DLD1 (cell line): Measurements from ENCODE around the gene MUS81.

Source experiments
- in situ Hi-C: cut with HindIII; loops from 2 replicates; pipeline ENCODE4 v1.10.0; 2017; ENCODE audit warnings: low sequenced_read_pairs

Gene MUS81

DNA sequence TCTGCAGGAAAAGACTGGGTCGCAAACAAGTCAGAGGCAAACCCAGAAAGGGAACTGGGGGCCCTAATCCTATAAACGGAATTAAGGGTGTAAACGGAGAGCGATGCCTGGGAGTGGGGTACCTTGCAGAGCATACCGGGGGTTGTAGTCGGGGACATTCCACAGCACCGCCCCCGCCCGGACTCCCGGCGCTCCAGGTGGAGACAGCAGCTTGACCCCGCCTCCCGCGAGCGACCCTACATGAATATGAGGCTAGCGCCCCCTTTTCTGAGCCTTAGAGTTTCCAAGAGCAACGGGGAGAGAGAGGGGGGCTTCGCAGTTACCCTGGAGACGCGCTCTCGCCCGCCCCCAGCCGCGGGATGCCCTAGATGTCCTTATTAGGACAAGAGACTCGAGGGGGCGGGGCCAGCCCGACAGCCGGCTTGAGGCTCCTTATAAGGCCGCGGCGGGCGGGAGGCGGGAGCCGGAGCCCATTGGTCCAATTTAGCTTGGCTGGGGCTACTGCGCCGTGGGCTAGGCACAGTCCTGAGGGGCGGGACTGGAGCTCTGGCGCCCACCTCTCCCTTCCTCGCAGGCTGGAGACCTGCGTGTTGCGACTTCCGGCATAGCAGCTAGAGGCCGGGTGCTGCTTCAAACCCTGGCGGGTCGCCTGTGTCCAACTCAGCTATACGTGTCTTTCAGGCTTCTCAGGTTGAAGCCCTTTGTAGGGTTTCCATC is 980 bp upstream of the MUS81 start:
- in situ Hi-C loops, result no loop called here

DNA sequence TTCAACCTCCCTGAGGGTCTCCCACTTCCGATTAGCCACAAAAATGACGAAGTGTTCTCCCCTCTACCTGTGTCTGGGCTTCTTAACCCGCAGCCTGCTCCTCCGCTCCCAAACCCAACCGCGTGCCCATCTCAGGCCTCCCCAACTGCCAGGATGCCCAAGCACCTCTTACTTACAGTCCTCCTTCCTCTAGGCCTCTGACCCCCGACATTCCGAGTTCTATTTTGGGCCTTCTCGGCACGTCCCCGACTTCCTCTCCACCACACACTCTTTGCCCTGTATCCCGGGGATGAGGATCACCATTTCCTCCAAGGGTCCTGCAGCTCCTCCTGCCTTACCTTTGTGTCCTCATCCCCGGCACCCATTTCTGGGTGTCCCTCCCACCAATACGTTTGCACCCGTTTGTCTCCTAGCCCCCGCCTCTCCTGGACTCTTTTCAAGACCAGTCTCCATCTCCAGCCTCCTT is 388 bp upstream of the MUS81 start:
- in situ Hi-C loops, result no loop called here

DNA sequence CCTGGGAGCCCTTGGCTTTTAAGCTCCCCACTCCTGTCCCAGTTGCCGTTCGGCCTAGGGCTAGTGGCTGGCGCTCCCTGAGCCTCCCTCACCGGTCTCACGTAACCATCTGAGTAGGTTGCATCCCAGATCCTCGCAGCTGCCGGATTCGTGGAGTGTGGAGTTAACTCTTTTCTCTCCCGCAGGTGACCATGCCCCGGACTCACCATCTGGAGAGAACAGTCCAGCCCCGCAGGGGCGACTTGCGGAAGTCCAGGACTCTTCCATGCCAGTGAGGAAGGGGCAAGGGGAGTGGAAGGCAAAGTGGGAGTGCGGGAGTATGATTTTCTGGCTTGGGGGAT is 902 bp downstream of the MUS81 start:
- in situ Hi-C loops, result no loop called here

DNA sequence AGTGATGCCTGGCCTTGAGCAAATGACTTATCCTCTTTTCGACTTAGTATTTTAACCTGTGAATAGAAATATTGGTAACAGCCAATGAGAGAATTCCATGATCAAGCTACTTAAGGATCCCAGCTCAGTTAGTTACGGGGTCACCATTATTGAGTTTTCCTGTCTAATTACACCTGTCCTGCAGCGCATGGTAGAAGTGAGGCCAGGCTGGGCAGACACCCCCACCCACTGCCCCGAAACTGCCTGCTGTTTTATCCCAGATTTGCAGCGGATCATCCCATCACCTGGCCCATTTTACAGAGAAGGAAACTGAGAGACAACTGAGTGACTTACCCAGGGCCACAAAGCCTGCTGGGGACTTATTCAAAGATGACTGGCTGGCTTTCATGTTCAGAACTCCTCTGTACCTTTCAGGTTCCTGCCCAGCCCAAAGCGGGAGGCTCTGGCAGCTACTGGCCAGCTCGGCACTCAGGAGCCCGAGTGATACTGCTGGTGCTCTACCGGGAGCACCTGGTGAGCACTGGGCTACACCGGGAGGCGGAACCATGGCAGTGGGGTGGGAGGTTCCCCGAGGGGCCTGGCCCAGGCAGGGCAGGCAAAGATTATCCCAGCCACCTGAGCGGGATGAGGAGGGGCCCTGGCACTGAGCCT is 1.4 kb downstream of the MUS81 start:
- in situ Hi-C loops, result no loop called here

DNA sequence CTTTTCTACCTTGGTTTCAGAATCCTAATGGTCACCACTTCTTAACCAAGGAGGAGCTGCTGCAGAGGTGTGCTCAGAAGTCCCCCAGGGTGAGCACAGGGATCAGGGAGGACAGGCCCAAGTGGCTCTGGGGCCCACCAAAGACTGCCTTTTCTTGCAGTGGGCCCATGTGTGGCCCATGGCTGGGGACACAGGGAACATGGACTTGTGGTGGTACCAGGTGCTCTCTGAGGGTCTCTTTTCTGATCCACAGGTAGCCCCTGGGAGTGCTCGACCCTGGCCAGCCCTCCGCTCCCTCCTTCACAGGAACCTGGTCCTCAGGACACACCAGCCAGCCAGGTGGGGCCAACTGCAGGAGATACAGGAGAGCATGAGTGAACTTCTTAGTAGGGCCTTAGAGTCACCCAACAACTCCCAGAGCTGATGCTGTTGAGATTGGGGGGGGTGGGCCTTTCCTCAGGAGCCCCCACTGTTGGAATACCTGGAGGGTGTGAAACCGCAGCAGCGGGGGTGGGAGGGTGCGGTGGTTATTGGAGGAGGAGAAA is 2.0 kb downstream of the MUS81 start:
- in situ Hi-C loops, result no loop called here

DNA sequence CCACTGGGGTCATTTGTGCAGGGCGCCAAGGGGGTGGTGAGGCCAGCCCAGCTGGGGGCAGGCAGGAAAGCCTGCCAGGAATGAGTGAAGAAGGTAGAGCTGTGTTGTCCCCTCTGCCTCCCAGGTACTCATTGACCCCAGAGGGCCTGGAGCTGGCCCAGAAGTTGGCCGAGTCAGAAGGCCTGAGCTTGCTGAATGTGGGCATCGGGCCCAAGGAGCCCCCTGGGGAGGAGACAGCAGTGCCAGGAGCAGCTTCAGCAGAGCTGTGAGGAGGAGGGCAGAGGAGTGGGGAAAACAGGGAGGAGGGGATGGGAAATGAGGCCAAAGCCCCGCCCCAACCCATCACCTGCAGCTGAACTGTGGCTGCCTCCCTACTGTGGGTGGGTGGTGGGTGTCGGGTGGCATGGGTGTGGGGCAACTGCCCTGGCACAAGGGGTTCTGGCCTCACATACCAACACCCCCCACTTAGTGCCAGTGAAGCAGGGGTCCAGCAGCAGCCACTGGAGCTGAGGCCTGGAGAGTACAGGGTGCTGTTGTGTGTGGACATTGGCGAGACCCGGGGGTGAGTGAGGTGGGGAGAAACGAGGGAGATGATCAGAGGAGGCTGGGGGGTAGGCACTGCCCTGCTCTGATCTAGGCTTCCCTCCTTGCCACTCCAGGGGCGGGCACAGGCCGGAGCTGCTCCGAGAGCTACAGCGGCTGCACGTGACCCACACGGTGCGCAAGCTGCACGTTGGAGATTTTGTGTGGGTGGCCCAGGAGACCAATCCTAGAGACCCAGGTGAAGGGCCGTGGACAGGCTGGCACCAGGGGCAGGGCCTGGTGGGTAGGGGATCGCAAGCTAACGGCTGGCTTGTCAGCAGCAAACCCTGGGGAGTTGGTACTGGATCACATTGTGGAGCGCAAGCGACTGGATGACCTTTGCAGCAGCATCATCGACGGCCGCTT is 3.0 kb downstream of the MUS81 start:
- in situ Hi-C loops, result no loop called here

DNA sequence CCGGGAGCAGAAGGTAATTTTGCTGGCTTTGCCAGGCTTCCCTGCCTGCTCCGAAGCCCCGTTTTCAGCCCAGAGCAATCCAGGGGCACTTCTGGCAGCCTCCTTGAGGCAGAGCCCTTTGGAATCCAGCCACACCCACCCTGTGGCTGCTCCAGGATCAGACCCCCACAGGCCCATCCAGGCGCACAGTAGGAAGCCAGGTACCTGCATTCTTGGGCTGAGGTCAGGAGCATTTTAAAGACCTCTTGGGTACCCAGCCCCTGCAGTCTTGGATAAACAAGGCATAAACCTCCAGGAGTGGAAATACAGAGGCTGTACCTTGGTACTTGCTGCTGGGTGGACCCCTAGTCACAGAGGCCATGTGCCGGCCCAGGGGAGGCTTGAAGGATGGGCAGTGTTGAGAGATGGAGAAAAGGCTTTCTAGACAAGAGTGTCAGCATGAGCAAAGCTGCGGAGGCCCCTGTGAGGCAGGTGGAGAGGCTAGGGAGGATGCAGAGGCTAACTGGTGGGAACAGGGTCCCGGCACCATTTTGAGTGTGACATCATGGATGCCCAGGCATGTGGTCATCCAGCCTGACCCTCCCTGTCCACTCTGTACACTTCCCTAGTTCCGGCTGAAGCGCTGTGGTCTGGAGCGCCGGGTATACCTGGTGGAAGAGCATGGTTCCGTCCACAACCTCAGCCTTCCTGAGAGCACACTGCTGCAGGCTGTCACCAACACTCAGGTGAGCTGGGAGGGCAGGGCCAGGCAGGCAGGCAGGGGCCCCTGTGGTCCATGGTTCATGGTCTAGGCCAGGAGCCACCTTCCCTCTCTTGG is 3.9 kb downstream of the MUS81 start:
- in situ Hi-C loops, result no loop called here

DNA sequence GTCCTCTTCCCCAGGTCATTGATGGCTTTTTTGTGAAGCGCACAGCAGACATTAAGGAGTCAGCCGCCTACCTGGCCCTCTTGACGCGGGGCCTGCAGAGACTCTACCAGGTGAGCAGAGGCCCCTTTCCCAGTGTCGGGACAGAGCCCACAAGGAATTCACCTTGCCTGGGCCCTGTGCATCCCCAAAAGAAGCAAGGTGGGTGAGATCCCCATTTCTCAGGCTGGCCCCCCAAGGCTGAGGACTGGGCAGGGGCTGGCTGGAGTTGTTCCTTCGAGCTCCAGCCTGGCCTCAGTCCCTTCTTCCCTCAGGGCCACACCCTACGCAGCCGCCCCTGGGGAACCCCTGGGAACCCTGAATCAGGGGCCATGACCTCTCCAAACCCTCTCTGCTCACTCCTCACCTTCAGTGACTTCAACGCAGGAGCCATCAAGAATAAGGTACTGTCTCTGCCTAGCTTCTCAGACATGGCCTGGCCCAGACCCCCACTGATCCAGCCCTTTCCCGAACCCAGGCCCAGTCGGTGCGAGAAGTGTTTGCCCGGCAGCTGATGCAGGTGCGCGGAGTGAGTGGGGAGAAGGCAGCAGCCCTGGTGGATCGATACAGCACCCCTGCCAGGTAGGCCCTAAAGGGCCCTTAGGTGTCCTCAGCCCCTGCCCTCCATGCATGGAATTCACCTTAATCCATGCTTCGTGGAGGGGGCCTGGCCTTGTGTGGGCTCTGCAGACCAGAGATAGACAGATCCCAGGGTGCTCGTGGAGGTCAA is 4.7 kb downstream of the MUS81 start:
- in situ Hi-C loops, result no loop called here

DNA sequence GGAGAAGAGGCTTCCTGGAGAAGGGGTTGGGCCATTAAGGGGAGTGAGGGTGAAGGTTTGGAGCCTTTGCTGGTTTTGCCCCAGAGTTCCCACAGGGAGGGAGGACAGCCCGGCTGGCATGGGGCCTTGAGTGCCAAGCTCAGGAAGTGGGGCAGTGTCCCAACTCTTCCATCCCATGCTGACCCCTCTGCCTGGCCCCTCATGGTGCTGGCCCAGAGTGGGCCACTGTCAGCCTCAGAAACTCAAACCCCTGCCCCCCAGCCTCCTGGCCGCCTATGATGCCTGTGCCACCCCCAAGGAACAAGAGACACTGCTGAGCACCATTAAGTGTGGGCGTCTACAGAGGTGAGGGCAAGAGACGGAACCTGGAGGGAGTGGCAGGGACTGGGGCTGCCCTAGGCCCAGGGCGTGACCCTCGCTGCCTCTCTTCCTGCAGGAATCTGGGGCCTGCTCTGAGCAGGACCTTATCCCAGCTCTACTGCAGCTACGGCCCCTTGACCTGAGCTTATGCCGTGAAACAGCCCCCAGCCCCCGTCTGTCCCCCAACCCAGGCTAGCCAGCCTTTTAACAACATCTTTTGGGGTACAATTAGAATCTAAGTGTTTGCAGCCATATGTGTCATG is 5.4 kb downstream of the MUS81 start:
- in situ Hi-C loops, result no loop called here

DNA sequence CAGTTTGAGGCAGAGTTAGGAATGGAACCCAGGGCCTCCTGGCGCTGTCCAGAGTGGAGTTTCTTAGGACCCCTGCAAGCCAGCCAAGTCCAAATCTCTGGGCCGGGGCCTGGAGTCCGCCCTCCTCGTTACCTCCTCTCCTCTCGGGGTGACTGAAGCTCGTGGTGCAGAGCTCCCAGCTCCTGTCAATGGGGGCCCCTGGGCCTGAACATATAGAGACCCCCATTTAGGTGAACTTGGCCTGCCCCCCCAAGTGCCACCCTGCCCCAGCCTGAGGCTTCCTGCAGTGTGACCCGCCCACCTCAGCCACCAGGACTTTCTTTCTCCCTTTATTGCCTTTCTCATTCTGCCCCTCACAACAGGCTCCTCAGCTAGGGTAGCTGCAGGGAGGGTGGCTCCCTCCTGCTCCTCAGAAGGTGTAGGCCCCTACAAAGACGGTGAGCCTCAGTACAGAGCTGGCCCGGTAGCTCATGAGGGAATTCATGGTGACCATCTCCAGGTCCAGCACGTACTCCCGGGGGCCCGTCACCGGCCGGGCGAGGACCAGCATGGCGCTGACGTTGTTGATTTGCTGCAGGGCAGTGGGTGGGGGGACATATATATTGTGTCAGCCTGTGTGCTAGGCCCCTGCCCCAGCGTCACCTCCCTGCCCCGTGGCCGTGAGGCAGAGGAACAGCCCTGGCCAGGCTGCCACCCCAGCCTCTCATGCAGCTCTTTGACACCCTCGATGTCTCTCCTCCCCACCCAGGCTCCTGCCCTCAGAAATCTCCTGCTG is 6.5 kb downstream of the MUS81 start:
- in situ Hi-C loops, result no loop called here

DNA sequence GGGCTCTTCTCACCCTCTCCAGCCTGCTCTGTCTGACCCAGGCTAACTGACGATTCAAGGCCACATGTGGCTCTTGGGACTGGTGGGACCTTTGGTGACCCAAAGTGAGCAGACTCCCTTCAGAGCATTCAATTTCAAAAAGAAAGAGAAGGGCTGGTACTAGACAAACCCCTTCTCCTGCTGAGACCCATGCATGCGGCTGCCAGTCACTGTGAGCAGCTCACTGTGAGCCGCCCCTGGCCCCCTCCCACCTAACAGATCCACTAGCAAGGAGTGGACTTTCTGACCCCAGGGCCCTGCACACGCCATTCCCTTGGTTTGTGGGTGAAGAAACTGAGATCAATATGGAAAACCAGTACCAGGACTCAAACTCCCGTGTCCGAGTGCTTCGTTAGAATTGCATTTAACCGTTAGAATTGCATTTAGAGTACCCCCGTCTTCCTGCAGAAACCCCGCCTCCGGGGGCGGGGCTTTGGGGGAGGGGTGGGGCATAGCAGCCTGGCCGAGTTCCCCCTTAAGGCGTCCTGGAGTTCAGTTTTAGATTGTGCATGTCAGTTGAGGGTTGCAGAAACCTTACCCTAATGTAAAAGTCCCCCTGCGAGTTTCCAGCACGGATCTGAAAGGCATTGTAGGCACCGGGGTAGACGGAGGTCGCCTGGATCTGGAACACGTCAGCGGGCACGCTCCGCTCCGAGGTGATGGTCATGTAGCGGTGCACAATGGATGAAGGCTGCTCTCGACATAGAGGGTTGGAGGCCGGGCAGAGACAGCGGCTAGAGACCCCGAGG is 7.2 kb downstream of the MUS81 start:
- in situ Hi-C loops, result no loop called here

DNA sequence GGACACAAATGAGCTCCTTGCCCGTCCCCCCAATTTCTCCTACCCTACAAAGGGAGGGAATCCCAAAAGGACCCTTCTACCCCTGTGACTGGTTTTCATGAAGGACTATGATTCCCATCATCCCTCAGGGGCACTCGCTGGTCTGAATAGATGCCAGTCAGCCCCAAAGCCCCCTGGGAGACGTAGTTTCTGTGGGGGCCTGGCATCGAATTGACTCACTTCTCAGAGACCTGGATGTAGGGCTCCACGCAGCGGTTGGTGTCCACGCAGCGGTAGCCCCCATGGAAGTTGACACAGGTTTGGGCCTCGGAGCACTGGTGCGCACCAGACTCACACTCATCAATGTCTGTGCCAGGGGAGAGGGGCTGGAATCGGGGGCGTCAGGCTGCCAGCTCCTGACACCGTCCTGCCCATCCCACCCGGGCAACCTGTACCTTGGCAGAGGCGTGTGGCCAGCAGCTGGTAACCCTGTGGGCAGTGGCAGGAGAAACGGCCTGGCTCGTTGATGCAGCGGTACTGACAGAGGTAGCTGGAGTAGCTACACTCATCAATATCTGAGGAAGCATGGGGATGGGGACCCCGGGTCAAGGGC is 7.9 kb downstream of the MUS81 start:
- in situ Hi-C loops, result no loop called here

DNA sequence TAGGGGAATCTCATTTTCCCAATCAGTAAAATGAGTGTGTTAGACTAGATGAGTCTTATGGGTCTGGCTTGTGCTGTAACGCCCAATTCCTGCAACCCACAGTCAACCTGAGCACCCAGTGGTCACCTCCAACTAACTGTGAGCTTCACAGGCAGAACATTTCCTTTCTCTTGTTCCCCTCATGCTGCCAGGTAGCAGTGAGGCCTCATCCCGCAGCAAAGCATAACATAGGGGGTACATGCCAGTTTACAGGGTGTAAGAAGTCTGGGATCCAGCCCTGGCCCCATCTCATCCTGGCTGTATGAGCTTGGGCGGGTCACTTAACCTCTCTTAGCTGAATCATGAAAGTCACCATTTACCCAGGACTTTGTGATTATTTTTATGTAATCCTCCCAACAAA is 8.7 kb downstream of the MUS81 start:
- in situ Hi-C loops, result no loop called here

DNA sequence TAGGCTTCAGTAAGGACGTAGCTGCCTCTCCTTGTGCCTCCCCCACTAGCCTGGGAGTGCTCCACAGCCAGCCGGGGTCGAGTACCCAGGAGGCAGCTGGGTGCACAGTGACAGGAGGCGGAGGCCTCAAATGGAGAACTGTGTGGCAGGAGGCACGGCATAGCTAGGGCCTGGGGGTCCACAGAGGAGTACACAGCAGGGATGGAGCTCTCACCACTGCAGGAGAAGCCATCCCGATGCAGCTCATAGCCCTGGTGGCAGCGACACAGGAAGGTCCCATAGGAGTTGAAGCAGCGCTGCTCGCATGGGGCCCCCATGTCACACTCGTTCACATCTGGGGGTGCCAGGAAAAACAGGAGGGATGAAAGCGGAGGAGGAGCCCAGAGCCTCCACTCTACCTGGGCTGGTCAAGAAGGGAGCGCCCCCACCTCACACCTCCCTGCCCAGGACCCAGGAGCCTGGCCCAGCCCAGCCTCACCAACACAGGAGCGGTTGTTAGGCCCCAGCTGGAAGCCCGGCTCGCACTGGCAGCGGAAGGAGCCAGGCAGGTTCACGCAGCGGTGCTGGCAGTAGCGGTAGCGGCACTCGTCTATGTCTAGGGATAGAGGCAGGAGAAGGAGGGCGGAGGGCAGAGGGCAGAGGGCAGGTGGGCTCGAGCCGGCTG is 9.5 kb downstream of the MUS81 start:
- in situ Hi-C loops, result no loop called here

DNA sequence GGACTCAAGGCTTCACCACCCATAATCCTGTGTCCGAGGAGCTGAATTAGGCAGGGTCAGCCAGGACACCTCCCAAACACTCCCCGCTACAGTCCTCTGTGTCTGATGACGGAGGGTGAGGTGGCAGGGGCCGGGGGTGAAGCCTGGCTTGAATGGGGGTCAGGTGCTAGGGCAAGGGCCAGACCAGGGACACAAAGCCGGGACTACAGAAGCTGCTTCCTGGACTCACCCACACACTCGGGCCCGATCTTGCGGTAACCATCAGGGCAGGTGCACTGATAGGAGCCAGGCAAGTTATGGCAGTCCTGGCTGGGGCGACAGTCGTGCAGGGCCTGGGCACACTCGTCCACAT is 10.1 kb downstream of the MUS81 start:
- in situ Hi-C loops, result no loop called here

DNA sequence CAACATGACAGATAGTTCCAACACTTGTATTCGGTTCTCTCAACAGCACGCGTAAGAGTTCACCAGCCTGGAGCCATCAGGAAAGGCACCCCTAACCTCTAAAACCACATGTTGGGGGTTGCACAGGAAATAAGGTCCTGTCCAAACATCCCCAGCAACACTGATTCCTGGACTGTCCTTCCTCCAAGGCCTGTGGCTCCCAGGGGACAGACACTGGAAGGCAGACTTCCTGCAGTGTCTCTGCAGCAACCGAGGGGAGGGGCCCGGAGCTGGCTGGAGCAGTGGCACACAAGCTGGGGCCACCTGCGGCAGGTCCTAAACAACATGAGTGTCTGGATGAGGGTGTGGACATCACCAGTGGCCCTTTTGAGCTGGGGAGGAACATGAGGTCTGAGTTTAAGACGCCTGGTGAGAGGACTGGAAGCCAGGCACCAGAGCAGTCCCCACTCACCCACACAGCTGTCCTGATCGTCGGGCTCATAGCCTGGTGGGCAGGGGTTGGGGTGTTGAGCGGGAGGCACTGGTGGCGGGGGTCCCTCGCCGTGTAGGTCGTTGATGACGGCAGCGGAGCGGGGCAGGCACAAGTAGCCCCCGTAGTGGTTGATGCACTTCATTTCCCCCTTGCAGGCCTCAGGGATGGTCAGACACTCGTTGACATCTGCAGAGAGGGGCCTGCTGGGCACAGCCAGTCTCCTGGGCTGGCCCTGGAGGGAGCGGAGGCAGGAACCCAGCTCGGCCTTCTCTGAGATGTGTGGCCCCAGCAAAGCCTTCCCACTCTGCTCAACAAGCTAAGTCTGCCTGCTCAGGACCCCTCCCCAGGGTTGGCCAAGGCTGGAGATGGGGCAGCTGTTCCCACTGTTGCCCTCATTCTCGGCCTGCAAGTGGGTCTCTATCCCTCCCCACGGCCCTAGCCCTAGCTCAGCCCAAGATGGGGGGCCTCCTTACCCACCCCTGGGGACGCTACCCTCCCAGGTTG is 10.8 kb downstream of the MUS81 start:
- in situ Hi-C loops, result no loop called here
